Measurements from ENCODE around the gene CA10.

DNA sequence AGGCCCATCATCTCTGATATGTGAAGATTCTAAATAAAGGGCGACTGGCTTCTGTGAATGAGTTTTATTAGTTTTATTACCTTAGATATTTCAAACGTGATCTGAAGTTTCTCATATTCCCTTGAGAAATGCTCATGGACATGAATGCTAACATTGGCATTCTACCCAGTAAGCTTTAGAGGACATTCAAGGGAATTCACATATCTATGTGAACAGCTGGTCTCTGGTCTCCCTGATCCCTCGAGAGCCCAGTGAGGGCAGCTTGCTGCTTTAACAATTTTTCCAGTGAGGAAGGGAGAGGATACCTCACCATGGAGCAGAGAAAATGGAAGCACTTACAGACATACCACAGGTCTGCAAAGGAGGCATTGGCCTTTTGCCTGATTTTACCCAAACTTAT lies 312.7 kb downstream of the CA10 start:
- TF ChIP-seq, protein P1, sequence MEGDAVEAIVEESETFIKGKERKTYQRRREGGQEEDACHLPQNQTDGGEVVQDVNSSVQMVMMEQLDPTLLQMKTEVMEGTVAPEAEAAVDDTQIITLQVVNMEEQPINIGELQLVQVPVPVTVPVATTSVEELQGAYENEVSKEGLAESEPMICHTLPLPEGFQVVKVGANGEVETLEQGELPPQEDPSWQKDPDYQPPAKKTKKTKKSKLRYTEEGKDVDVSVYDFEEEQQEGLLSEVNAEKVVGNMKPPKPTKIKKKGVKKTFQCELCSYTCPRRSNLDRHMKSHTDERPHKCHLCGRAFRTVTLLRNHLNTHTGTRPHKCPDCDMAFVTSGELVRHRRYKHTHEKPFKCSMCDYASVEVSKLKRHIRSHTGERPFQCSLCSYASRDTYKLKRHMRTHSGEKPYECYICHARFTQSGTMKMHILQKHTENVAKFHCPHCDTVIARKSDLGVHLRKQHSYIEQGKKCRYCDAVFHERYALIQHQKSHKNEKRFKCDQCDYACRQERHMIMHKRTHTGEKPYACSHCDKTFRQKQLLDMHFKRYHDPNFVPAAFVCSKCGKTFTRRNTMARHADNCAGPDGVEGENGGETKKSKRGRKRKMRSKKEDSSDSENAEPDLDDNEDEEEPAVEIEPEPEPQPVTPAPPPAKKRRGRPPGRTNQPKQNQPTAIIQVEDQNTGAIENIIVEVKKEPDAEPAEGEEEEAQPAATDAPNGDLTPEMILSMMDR (conservative IDR thresholded peaks at IDR 0.05) = no peak
- TF ChIP-seq EZH2 (IDR thresholded peaks at IDR 0.05; ENCODE audit: low read depth) = no peak

All from PC-9 (cell line).